HG03066 (cell line): ENCODE measurements around the gene TRANK1.
A peak's percentile ranks its signal among the peaks of the same experiment; 100 is the strongest.
"Not testable (repeated sequence)": the region's sequence is repeated elsewhere in the genome, so short reads cannot be mapped to it uniquely, and the experiment has no call there.

Source experiments
- ATAC-seq: cut with Tn5 transposase; IDR thresholded peaks from one replicate; pipeline ENCODE4 v1.9.1; 2021; ENCODE audit warnings: low read depth; ENCODE audit not compliant: unreplicated experiment

Gene TRANK1

DNA sequence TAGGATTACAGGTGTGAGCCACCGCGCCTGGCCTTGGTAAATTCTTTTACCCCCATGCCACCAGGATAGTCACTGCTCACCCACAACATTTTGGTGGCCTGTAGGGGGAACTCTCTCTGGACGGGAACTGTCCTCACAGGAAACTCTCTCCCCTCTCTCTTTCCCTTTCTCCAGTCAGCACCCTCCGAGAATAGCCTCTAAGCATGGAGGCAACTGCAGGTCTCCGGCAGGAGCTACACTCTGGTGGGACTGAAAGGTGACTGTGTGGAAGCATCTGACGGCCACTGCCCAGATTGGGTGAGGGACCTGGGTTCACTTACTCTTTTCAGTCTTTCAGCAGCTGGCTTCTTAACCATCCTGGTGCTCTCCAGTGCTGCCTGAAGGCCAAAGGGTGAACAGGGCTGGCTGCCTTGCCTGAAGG lies 21.3 kb downstream of the TRANK1 start:
- ATAC-seq, result no peak

DNA sequence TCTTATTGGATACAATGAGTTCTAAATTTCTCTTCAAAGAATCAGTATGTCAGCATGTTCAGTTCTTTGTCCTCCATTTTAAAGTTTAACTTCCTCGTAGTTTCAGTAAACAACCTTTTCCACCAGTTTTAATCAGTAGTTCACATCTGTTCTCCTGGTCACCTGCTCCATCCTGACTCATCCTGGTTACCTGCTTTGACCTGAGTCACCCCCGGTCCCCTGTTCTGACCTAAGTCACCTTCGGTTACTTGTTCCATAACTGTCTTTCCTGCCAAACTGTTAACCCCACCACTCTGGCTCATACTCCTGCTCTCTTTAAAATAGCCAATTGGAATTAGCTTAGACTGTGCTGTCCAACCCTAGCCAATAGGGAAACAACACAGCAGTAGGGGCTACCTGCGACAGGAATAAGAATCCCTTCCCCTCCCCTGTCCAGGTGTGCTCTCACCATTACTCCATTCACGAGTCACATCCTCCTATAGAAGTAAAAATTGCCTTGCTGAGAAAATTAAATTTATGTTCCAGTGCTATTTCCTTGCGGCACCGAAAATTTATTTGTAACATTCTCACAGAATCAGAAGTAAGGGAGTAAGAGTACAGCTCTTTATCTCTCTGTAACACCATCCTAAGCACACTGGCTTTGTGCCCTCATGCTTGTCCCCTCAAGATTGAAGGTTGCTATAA lies 23.8 kb downstream of the TRANK1 start:
- ATAC-seq, result no peak

GRCh38 chr3:36919439-36920160 lies 25.3 kb downstream of the TRANK1 start:
- ATAC-seq, result no peak

DNA sequence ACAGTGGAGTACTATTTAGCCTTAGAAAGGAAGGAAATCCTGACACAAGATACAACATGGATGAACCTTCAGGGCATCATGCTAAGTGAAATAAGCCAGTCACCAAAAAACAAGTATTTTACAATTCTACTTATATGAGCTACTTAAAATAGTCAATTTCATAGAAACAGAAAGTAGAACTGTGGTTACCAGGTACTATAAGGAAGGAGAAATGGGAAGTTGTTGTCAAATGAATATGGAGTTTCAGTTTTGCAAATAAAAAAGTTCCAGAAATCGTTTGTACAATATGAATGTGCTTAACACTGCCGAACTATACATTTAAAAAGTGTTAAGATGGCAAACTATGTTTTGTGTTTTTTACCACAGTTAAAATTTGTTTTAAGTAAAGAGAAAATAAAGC lies 26.8 kb downstream of the TRANK1 start:
- ATAC-seq, result peak; percentile 82

- peak; percentile 86 for ATAC-seq
Observed at GRCh38 chr3:36911990-36912804, 32.7 kb downstream of the TRANK1 start.

DNA sequence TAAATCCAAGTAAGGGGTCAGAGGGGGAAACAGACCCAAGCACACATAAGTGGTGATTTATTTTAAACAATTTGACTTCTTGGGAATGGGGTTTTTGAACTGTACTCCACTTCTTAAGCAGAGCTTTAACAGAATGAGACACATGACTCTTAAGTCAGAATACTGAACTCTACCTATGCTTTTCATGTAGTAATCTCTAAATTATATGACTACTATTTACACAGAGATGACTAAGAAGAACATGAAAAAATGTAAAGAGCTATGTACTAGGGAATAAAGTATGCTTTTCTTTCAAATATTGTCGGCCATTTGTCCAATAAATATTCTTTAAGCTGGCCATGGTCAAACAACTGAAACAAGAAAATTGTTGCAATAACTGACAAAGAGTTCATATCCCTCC lies 35.2 kb downstream of the TRANK1 start:
- ATAC-seq, result no peak

DNA sequence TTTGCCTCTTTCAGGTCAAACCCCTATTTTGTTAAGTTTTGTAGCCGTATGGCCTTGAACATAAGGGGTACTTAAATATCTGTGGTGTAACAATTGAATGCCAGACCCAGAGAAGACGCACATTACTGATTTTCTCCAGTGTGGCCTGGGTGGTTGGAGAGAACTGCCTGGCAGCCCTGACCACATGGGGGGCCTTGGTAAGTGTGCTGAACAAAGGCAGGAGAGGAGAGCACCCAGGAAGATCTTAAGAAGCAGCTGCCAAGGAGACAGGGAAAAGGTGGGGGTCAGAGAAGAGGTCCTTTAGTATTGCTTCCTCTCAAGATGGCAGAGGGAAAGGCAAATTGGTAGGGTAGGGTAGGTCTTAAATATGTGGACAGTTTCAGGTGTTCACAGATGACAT lies 35.7 kb downstream of the TRANK1 start:
- no peak for ATAC-seq

DNA sequence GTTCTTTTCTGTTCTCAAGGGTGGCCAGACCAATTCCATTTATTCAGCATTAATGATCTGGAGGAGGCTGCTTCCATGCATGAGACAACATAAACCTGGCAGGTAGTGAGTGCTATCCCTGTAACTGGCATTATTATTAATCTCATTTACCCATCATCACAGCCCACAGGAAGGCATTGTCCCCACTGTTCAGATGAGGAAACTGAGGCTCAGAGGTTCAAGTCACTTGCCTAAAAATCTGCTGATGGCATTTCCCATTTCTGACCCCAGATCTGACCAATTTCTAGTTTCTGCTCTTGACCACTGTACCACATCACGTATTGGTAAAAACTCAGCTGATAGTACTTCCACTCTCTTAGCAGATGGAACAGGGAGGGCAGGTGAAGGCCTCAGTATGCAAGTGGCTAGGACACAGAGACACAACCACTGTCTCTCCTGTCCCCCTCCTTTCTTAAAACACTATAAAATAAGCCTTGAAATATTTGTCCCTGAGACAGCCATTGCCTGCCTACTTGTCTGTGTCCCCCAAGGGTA lies 36.1 kb downstream of the TRANK1 start:
- ATAC-seq, result peak; percentile 8

GRCh38 chr3:36907911-36908646 lies 36.8 kb downstream of the TRANK1 start:
- ATAC-seq, result peak; percentile 27

DNA sequence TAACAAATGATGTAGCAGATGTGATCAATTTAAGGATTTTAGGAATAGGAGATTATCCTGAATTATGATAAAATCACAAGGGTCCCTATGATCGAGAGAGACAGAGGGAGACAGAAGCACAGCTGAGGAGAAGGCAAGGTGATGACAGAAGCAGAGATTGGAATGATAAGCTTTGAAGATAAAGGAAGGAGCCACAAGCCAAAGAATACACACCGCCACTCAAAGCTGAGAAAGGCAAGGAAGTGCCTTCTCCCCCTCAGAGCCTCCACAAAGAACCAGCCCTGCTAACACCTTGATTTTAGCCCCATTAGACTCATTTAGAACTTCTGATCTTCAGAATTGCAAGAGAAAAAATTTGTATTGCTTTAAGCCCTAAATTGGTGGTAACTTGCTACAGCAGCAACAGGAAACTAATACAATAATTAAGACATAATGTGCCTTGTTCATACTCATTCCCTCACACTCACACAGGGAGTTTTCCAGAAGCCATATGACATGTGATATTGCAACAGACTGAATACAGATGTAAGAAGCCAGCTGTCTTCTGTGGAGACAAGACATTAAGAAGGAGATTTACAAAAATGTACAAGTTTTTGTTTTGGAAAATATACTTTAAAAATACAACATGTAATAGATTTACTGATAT lies 38.2 kb downstream of the TRANK1 start:
- ATAC-seq, result no peak

GRCh38 chr3:36905545-36905944 lies 39.3 kb downstream of the TRANK1 start:
- ATAC-seq, result no peak

DNA sequence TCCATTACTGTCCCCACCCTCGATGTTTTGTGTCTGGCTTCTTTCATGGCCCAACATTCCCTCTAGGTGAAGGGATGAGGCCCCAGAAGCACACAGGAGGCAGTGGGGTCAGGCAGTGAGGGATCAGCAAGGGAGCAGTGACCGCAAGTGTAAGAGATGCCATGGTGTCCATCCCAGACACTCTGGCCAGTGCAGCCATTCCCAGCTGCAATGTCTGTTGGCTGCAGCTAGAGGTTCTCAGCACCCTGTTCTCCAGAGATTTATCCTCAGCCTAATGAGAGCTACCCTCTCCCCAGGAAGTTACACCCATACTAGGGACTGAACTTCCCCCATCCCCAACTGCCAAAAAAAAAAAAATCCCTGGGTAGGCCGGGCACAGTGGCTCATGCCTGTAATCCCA lies 40.2 kb downstream of the TRANK1 start:
- no peak for ATAC-seq

- not testable (repeated sequence) for ATAC-seq
Observed at GRCh38 chr3:36904065-36904464, 40.8 kb downstream of the TRANK1 start.

GRCh38 chr3:36903119-36903882 lies 41.6 kb downstream of the TRANK1 start:
- no peak for ATAC-seq

GRCh38 chr3:36901588-36901987 lies 43.3 kb downstream of the TRANK1 start:
- no peak for ATAC-seq

DNA sequence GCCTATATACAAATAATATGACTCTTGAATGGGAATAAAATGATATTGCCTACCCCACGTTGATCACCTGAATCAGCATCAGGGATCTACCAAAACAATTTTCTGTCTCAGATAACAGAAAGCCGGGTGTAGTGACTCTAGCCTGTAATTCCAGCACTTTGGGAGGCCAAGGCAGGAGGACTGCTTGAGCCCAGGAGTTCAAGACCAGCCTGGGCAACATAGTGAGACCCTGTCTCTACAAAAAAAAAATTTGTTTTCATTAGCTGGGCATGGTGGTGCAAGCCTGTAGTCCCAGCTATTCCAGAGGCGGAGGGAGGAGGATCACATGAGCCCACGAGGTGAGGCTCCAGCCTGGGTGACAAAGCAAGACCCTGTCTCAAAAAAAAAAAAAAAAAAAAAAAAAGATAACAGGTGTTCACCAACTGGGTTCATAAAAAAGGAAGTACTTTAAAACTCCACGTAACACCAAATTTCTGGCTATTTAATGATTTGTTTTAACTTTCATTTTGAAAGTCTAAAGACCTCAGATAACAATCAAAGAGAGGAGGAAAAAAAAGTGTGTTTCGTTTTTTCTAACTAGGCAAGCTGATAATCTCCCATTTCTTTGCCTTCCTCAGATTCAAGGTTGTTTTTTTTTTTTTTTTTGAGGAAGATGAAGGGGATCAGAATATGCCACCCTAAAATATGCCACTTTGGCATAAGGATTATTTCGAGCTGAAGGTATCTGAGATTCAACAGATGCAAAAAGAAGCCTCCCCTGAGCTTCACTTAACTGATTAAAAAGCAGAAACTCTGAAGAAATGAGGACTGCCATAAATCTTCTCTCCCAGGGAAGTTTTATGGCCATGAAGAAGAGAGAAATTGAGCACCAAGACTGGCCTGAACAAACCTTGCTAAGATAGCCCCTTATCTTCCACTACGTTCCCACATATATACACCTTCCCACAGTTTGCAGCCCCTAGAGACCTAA lies 44.1 kb downstream of the TRANK1 start:
- no peak for ATAC-seq

DNA sequence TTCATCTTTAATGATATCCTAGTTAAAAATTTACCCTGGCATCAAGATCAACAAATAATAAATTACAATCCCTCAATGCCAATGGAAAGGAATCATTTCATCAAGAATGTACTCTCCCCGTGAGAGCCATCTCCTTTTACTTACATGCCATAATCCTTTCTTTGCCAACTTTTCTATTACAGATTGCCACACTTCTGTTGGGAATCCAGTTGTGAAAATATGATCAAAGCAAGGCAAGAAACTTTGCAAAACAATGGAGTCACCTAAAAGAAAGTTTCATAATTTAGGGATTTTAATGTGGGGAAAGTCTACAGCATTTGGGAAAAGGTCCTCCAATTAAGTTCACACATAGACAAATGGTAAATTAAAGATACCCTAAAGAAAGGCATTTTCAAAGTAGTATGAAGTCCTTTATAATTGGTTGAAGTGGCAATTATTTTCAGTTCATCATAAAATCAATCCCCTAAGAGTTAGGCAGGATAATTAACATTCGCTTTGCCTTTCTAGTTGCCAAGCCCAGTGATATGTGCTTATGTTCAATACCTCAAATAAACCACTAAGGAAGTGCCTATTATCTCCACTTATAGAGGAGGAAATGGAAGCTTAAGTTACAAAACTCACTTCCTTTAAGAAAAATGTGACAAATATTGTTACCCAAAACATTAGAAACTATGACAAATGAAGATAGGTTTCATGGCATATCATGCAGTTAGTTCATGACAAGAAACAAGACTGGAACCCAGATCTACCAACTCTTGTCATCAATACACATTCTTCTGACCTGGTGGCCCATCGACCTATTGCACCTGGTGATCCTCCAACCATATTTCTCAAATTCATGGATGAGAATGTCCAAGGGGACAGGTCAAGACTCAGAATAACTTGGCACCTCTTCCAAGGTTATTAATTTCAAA lies 49.1 kb downstream of the TRANK1 start:
- ATAC-seq, result no peak
